Measurements from ENCODE around the gene EDRF1. TPM values are rescaled to one million over a fixed set of nuclear protein-coding genes. Genes with fewer than 3 reads are reported as not detected.

Gene EDRF1
- total RNA-seq, 1 experiment from 2014 or later: 32.9 TPM

DNA sequence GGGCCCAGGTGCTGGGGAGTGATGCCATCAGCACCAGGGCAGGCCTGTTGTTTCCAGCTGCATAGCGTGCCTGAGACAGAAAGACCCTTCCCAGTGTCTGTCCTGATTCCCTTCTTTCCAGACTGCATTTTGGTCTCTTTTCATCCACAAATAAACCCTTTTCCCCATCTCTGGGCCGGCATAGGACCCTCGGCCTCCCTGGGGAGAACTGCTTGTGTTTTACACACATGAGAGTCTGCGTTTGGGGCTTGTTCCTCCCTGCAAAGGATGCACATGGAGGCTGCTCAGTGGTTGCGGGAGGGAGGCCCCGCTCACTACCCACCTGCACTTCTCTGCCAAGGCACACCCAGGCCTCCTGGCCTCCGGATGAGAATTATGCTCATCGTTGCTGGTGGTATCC, 61.9 kb downstream of the EDRF1 start (continued):
- TF ChIP-seq, protein P1, sequence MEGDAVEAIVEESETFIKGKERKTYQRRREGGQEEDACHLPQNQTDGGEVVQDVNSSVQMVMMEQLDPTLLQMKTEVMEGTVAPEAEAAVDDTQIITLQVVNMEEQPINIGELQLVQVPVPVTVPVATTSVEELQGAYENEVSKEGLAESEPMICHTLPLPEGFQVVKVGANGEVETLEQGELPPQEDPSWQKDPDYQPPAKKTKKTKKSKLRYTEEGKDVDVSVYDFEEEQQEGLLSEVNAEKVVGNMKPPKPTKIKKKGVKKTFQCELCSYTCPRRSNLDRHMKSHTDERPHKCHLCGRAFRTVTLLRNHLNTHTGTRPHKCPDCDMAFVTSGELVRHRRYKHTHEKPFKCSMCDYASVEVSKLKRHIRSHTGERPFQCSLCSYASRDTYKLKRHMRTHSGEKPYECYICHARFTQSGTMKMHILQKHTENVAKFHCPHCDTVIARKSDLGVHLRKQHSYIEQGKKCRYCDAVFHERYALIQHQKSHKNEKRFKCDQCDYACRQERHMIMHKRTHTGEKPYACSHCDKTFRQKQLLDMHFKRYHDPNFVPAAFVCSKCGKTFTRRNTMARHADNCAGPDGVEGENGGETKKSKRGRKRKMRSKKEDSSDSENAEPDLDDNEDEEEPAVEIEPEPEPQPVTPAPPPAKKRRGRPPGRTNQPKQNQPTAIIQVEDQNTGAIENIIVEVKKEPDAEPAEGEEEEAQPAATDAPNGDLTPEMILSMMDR (IDR thresholded peaks at IDR 0.05): no peak
- no peak for TF ChIP-seq OVOL2 (CRISPR knock-in tag; IDR thresholded peaks at IDR 0.05; ENCODE audit: borderline replicate concordance)

GRCh38 chr10:125782054-125782453, 62.5 kb downstream of the EDRF1 start:
- no peak for TF ChIP-seq ATF3 (CRISPR knock-in tag; conservative IDR thresholded peaks at IDR 0.05)
- TF ChIP-seq SMAD4 (CRISPR knock-in tag; IDR thresholded peaks at IDR 0.05): no peak
- TF ChIP-seq SOX15 (CRISPR knock-in tag; IDR thresholded peaks at IDR 0.05): no peak
- no peak for TF ChIP-seq GTF2I (CRISPR knock-in tag; conservative IDR thresholded peaks at IDR 0.05)
- no peak for TF ChIP-seq CREM (CRISPR knock-in tag; IDR thresholded peaks at IDR 0.05)
- TF ChIP-seq, protein P2, sequence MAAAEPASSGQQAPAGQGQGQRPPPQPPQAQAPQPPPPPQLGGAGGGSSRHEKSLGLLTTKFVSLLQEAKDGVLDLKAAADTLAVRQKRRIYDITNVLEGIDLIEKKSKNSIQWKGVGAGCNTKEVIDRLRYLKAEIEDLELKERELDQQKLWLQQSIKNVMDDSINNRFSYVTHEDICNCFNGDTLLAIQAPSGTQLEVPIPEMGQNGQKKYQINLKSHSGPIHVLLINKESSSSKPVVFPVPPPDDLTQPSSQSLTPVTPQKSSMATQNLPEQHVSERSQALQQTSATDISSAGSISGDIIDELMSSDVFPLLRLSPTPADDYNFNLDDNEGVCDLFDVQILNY (CRISPR knock-in tag; IDR thresholded peaks at IDR 0.05): no peak
- no peak for TF ChIP-seq GRHL2 (CRISPR knock-in tag; IDR thresholded peaks at IDR 0.05; ENCODE audit: insufficient replicate concordance, severe bottlenecking)
- TF ChIP-seq ZNF121 (CRISPR knock-in tag; IDR thresholded peaks at IDR 0.05): no peak
- TF ChIP-seq ZBTB43 (CRISPR knock-in tag; IDR thresholded peaks at IDR 0.05): no peak
- TF ChIP-seq, protein P3, sequence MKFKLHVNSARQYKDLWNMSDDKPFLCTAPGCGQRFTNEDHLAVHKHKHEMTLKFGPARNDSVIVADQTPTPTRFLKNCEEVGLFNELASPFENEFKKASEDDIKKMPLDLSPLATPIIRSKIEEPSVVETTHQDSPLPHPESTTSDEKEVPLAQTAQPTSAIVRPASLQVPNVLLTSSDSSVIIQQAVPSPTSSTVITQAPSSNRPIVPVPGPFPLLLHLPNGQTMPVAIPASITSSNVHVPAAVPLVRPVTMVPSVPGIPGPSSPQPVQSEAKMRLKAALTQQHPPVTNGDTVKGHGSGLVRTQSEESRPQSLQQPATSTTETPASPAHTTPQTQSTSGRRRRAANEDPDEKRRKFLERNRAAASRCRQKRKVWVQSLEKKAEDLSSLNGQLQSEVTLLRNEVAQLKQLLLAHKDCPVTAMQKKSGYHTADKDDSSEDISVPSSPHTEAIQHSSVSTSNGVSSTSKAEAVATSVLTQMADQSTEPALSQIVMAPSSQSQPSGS (CRISPR knock-in tag; IDR thresholded peaks at IDR 0.05; ENCODE audit: borderline replicate concordance, low read depth): no peak
- Mint-ChIP-seq H3K4me3 (no peak overlapping the region), H3K4me1 (no peaks in the 10 kb centered on the region), H3K36me3 (no peaks in the 10 kb centered on the region), H3K27ac (no peak overlapping the region), H3K27me3 (ENCODE audit: low read depth) (0 out of 2 replicates have a peak, but pooled peaks cover 2% of the 10 kb centered on the region), H3K9me3 (peaks cover 18% of the 10 kb centered on the region)
- no peak for DNase-seq (ENCODE audit: low spot score)
- ChIA-PET POLR2A (interaction anchor here (0.6 kb wide), 1 partner anchor 70 kb away, joined by 3 read pairs; no protein-coding TSS in a partner anchor), CTCF (interaction anchor here (0.7 kb wide), 1 partner anchor 140 kb away, joined by 3 read pairs; no protein-coding TSS in a partner anchor)
- no peak for ATAC-seq

GRCh38 chr10:125782616-125783015, 63.1 kb downstream of the EDRF1 start:
- Mint-ChIP-seq H3K27ac (no peak overlapping the region), H3K9me3 (peaks cover 18% of the 10 kb centered on the region), H3K4me3 (no peak overlapping the region), H3K27me3 (ENCODE audit: low read depth) (0 out of 2 replicates have a peak, but pooled peaks cover 2% of the 10 kb centered on the region), H3K36me3 (no peaks in the 10 kb centered on the region), H3K4me1 (no peaks in the 10 kb centered on the region)
- DNase-seq (ENCODE audit: low spot score) (no peak), ATAC-seq (no peak)
- ChIA-PET POLR2A (interaction anchor here (0.6 kb wide), 1 partner anchor 69 kb away, joined by 3 read pairs; no protein-coding TSS in a partner anchor), CTCF (no interaction called here)
- TF ChIP-seq ZNF317 (CRISPR knock-in tag; IDR thresholded peaks at IDR 0.05; ENCODE audit: borderline replicate concordance, low read depth) (no peak), USF2 (CRISPR knock-in tag; IDR thresholded peaks at IDR 0.05) (no peak), ZNF532 (CRISPR knock-in tag; IDR thresholded peaks at IDR 0.05; ENCODE audit: borderline replicate concordance) (no peak), MXD4 (CRISPR knock-in tag; IDR thresholded peaks at IDR 0.05; ENCODE audit: borderline replicate concordance) (no peak), KAT7 (CRISPR knock-in tag; IDR thresholded peaks at IDR 0.05; ENCODE audit: borderline replicate concordance) (no peak)
- TF ChIP-seq, protein P4, sequence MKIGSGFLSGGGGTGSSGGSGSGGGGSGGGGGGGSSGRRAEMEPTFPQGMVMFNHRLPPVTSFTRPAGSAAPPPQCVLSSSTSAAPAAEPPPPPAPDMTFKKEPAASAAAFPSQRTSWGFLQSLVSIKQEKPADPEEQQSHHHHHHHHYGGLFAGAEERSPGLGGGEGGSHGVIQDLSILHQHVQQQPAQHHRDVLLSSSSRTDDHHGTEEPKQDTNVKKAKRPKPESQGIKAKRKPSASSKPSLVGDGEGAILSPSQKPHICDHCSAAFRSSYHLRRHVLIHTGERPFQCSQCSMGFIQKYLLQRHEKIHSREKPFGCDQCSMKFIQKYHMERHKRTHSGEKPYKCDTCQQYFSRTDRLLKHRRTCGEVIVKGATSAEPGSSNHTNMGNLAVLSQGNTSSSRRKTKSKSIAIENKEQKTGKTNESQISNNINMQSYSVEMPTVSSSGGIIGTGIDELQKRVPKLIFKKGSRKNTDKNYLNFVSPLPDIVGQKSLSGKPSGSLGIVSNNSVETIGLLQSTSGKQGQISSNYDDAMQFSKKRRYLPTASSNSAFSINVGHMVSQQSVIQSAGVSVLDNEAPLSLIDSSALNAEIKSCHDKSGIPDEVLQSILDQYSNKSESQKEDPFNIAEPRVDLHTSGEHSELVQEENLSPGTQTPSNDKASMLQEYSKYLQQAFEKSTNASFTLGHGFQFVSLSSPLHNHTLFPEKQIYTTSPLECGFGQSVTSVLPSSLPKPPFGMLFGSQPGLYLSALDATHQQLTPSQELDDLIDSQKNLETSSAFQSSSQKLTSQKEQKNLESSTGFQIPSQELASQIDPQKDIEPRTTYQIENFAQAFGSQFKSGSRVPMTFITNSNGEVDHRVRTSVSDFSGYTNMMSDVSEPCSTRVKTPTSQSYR (CRISPR knock-in tag; IDR thresholded peaks at IDR 0.05): no peak
